ENCODE measurements around the gene TRPV2.

TRPV2 gene

GRCh38 chr17:16462070-16462864 is 46.9 kb downstream of the TRPV2 start (continued):
- TF ChIP-seq ZFP3 (CRISPR knock-in tag; IDR thresholded peaks at IDR 0.05) (no peak), ZNF565 (CRISPR knock-in tag; conservative IDR thresholded peaks at IDR 0.05; ENCODE audit: low read depth) (no peak), PPARA (CRISPR knock-in tag; IDR thresholded peaks at IDR 0.05; ENCODE audit: borderline replicate concordance) (no peak), CSRNP3 (CRISPR knock-in tag; IDR thresholded peaks at IDR 0.05) (no peak)
- TF ChIP-seq, protein P1, sequence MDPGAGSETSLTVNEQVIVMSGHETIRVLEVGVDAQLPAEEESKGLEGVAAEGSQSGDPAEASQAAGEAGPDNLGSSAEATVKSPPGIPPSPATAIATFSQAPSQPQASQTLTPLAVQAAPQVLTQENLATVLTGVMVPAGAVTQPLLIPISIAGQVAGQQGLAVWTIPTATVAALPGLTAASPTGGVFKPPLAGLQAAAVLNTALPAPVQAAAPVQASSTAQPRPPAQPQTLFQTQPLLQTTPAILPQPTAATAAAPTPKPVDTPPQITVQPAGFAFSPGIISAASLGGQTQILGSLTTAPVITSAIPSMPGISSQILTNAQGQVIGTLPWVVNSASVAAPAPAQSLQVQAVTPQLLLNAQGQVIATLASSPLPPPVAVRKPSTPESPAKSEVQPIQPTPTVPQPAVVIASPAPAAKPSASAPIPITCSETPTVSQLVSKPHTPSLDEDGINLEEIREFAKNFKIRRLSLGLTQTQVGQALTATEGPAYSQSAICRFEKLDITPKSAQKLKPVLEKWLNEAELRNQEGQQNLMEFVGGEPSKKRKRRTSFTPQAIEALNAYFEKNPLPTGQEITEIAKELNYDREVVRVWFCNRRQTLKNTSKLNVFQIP (CRISPR knock-in tag; IDR thresholded peaks at IDR 0.05; ENCODE audit: borderline replicate concordance, low read depth) = no peak
- TF ChIP-seq, protein P2, sequence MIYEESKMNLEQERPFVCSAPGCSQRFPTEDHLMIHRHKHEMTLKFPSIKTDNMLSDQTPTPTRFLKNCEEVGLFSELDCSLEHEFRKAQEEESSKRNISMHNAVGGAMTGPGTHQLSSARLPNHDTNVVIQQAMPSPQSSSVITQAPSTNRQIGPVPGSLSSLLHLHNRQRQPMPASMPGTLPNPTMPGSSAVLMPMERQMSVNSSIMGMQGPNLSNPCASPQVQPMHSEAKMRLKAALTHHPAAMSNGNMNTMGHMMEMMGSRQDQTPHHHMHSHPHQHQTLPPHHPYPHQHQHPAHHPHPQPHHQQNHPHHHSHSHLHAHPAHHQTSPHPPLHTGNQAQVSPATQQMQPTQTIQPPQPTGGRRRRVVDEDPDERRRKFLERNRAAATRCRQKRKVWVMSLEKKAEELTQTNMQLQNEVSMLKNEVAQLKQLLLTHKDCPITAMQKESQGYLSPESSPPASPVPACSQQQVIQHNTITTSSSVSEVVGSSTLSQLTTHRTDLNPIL (CRISPR knock-in tag; IDR thresholded peaks at IDR 0.05; ENCODE audit: low read depth) = no peak

DNA sequence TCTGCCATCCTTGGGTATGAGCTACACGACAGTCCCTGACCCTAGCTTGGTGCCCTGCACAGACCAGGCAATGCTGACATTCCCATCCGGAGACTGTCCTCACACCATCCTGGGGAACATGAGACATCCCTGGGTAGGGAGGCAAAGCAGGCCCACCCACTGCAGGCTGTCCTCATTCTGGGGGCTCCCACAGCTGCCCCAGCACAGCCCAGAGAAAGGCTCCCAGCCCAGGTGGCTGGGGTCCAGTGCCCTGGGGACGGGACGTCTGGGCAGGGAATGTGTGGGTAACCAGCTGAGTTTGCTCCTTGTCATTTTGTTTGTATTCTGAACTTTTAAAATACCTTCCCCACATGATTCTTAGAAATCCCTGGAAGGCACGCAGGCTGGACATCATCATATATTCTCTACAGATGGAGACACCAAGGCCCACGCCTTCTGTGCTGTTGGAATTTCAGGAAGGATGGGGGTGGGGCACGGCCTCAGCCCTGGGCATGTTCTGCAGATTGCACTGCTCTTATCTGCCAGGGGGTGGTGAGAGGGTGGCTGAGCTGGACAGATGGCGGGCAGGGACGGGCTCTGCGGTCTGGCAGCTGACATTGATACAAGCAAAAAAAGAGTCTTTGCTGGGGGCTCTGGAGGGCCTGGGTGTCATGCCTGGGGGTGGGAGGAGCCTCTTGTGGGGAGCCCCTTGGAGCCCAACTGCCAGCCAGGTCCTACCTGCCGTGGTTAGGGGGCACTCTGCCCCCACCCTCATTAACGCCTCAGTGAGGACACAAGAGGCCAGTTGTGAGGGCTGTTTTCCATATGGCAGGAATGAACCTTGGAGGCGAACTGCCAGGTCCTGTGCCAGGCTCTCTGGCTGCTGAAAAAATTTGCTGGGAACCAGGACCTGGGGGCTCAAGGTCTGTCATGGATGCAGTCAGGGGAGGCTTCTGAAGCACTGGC is 48.3 kb downstream of the TRPV2 start:
- peak; percentile 83 for TF ChIP-seq TCF4 (CRISPR knock-in tag; IDR thresholded peaks at IDR 0.05; ENCODE audit: borderline replicate concordance)
- TF ChIP-seq ZNF70 (CRISPR knock-in tag; IDR thresholded peaks at IDR 0.05) = no peak
- TF ChIP-seq PATZ1 (CRISPR knock-in tag; IDR thresholded peaks at IDR 0.05; ENCODE audit: borderline replicate concordance) = 0 out of 2 replicates have a peak, but pooled peaks have one; percentile 26
- TF ChIP-seq, protein P3, sequence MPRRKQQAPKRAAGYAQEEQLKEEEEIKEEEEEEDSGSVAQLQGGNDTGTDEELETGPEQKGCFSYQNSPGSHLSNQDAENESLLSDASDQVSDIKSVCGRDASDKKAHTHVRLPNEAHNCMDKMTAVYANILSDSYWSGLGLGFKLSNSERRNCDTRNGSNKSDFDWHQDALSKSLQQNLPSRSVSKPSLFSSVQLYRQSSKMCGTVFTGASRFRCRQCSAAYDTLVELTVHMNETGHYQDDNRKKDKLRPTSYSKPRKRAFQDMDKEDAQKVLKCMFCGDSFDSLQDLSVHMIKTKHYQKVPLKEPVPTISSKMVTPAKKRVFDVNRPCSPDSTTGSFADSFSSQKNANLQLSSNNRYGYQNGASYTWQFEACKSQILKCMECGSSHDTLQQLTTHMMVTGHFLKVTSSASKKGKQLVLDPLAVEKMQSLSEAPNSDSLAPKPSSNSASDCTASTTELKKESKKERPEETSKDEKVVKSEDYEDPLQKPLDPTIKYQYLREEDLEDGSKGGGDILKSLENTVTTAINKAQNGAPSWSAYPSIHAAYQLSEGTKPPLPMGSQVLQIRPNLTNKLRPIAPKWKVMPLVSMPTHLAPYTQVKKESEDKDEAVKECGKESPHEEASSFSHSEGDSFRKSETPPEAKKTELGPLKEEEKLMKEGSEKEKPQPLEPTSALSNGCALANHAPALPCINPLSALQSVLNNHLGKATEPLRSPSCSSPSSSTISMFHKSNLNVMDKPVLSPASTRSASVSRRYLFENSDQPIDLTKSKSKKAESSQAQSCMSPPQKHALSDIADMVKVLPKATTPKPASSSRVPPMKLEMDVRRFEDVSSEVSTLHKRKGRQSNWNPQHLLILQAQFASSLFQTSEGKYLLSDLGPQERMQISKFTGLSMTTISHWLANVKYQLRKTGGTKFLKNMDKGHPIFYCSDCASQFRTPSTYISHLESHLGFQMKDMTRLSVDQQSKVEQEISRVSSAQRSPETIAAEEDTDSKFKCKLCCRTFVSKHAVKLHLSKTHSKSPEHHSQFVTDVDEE (CRISPR knock-in tag; IDR thresholded peaks at IDR 0.05) = peak; percentile 22; the same call in 1 of the 2 replicates
- peak; percentile 95 for ATAC-seq

- no peak for ATAC-seq
- TF ChIP-seq, protein P1 (CRISPR knock-in tag; IDR thresholded peaks at IDR 0.05; ENCODE audit: borderline replicate concordance, low read depth) = no peak
- TF ChIP-seq ZNF565 (CRISPR knock-in tag; conservative IDR thresholded peaks at IDR 0.05; ENCODE audit: low read depth) (no peak), BACH2 (CRISPR knock-in tag; IDR thresholded peaks at IDR 0.05; ENCODE audit: borderline replicate concordance) (no peak), OSR1 (CRISPR knock-in tag; IDR thresholded peaks at IDR 0.05) (no peak), ESRRG (CRISPR knock-in tag; IDR thresholded peaks at IDR 0.05) (no peak)
- TF ChIP-seq, protein P3 (CRISPR knock-in tag; IDR thresholded peaks at IDR 0.05) = no peak
Observed at GRCh38 chr17:16464303-16465051, 49.1 kb downstream of the TRPV2 start.
